Endometrial microvascular endothelial cells (primary cell): ENCODE results near the gene BRIP1. TPM values are rescaled to one million over a fixed set of nuclear protein-coding genes. Genes with fewer than 3 reads are reported as not detected.

Source experiments
- in situ Hi-C: cut with HindIII; loops from 2 replicates; pipeline ENCODE4 v1.10.0; 2017; ENCODE audit warnings: low sequenced_read_pairs, low pct_unique_long_range_greater_than_20kb; ENCODE audit errors: inconsistent ontology term
- total RNA-seq: library from RNA; depleted of rRNA; stranded (reverse); fragments of >200 nt; gene quantifications from one replicate; pipeline ENCODE4 v1.2.3, GENCODE V29; 2015; ENCODE audit errors: inconsistent ontology term

BRIP1 gene
- total RNA-seq, 1 donor from 2014 or later: 7.5 TPM

GRCh38 chr17:61662741-61663140, 200.6 kb downstream of the BRIP1 start:
- in situ Hi-C loops: no loop called here

DNA sequence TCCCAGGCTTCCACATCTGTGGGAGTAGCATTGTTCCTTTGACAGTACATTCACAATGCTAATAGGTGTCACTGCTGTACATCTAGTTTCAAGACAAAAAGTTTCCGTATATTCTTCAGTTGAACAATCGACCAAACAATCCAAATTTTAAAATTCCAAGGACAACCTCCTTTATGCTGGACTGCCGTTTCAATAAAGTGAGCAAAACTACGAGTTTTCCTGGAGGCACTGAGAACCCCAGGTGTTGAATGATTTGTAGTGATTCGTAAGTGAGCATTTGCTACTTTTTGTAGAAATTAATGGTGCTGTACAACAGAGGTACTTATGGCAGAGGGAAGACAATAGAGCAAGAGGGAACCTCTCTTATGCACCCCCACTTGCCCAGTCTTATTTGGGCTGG, 201.1 kb downstream of the BRIP1 start:
- in situ Hi-C loops: no loop called here

GRCh38 chr17:61660746-61661485, 202.4 kb downstream of the BRIP1 start:
- in situ Hi-C loops: no loop called here

GRCh38 chr17:61659437-61659836, 203.9 kb downstream of the BRIP1 start:
- in situ Hi-C loops: no loop called here

DNA sequence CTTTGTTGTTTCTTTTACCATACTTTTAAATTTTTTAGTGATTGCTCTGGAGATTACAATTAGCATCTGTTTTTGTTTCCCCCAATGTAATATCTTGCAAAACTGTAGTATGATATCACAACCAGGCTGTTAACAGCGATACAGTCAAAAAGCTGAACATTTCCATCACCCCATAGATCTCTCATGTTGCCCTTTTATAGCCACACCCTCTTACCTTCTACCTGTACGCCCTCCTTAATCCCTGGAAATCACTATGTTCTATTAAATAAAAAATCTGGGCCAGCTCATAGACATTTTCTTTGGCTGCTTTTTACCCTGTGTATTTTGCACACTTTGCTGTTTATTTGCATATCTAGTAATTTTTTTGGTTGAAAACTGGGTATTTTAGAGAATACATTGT, 205.1 kb downstream of the BRIP1 start:
- in situ Hi-C loops: no loop called here

DNA sequence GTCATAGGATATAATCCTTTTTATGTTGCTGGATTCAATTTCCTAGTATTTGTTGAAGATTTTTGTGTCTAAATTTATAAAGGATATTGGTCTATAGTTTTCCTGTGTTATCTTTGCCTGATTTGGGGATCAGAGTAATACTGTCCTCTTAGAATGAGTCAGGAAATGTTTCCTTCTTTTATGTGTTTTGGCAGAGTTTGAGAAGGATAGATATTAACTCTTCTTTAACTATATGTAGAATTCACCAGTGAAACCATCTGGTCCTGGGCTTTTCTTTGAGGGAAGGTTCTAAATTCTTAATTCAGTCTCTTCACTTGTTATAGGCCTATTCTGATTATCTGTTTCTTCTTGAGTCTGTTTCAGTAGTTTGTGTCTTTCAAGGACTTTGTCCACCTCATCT, 206.0 kb downstream of the BRIP1 start:
- in situ Hi-C loops: no loop called here

DNA sequence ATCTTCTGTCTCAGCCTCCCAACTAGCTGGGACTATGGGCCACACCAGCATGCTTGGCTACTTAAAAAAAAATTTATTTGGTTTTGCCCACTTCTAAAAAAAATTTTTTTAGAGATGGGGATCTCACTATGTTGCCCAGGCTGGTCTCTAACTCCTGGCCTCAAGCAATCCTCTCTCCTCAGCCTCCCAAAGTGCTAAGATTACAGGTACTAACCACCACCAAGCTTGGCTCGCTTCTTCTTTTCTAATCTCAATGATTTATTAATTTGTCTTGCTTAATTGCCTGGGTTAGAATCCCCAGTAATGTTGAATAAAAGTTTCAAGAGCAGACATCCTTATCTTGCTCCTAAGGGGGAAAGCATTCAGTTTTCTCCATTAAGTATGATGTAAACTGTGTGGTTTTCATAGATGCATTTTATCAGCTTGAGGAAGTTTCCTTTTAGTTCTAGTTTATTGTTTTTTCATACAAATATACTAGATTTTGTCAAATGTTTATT, 206.6 kb downstream of the BRIP1 start:
- in situ Hi-C loops: no loop called here

- in situ Hi-C loops: no loop called here
Observed at GRCh38 chr17:61650749-61651148, 212.6 kb downstream of the BRIP1 start.

GRCh38 chr17:61648587-61648986, 214.7 kb downstream of the BRIP1 start:
- in situ Hi-C loops: no loop called here

DNA sequence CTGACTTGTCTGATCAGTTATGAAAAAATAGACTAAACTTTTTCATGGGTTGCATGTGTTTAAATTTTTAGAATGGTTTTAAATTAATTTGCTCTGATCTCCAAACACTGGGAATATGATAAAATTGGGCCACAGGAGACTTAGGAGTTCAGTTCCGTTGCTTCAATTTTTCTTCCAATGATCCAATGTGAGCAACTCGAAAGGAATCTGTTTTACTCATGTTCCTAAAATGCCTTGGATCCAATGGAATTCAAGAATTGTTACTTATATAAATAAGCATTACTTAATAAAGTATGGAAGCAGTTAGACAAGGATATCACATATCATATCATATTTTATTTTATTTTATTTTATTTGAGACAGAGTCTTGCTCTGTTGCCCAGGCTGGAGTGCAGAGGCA, 216.3 kb downstream of the BRIP1 start:
- in situ Hi-C loops: no loop called here

GRCh38 chr17:61646482-61646881, 216.8 kb downstream of the BRIP1 start:
- in situ Hi-C loops: no loop called here

- in situ Hi-C loops: no loop called here
Observed at GRCh38 chr17:61645920-61646319, 217.4 kb downstream of the BRIP1 start.

DNA sequence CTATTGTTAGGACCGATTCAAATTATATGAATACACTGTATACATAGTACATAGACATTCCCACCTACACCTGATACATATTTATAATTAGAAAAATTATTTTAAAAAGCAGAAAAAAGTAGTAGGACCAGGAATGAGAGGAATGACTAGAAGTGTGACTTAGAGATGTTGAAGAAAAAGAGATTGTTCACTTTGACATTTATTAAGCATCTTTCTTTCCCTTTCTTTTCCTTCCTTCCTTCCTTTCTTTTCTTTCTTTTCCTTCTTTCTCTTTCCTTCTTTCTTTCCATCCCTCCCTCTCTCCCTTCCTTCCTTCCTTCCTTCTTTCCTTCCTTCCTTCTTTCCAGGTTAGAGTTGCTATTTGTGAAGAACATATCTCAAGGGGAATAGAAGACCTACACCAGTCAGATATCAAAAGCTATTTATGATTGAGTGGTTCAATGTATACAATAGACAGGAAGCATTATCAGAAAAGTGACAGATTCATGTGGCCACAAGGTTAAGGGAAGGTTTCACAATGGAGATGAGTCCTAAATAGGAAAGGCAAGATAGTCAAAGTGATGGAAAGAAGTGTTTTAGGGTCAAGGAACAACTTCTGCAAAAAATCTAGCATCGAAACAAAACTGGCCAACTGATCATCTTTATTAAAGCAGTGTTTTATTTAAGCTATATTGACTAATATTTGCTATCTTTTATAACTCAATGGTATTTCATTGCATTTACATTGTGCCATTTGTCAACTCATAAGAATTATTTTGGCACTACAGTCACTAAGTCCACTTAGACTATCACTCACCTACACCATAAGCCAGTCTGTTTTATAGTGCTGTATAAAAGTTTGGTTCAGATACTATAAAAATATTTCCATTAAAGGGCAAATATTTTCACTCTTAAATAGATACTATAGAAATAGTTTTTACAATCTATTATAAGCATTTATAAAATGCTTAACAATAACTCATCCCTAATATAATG, 218.2 kb downstream of the BRIP1 start:
- in situ Hi-C loops: no loop called here

DNA sequence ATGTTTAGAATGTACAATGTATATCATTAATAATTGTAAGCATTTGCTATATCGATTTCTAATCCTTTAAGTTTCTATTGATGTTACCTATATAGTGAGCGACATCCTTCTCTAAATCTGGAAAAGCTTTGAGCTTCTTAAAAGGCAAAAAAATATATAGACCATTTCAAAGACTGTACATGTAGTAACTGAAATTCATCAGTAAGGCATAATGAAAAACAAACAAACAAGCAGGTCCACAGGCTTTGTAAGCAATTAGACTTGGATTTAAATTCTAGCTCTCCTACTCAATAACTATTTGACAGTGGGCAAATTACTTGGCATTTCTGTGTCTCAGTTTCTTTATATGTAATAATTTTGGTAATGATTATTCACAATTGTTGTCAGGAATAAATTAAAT, 220.6 kb downstream of the BRIP1 start:
- in situ Hi-C loops: no loop called here

GRCh38 chr17:61641715-61642114, 221.6 kb downstream of the BRIP1 start:
- in situ Hi-C loops: no loop called here

DNA sequence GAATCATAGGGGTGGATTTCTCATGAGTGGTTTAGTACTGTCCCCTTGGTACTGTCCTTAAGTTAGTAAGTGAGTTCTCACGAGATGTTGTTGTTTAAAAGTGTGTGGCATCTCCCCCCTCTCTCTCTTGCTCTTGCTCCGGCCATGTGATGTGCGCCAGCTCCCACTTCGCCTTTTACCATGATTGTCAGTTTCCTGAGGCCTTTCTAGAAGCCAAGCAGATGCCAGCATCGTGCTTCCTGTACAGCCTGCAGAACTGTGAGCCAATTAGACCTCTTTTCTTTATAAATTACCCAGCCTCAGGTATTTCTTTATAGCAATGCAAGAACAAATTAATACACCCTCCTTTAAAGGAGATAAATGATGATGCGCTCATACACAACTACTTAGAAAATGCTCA, 222.2 kb downstream of the BRIP1 start:
- in situ Hi-C loops: no loop called here

DNA sequence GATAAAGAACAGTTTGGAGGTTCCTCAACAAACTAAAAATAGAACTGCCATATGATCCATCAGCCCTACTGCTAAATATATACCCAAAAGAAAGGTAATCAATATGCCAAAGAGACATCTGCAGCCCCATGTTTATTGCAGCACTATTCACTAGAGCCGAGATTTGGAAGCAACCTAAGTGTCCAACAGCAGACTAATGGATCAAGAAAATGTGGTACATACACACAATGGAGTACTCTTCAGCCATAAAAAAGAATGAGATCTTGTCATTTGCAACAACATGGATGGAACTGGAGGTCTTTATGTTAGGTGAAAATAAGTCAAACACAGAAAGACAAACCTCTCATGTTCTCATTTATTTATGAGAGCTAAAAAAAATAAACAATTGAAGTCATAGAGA, 223.5 kb downstream of the BRIP1 start:
- in situ Hi-C loops: no loop called here

DNA sequence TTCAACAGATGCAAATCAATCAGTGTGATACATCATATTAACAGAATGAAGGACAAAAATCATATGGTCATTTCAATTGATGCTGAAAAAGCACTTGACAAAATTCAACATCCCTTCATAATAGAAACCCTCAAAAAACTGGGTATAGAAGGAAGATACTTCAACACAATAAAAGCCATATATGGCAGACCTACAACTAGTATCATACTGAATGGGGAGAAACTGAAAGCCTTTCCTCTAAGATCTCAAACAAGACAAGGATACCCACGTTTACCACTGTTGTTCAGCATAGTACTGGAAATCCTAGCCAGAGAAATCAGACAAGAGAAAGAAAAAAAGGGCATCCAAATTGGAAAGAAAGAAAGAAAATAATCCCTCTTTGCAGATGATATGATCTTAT, 225.2 kb downstream of the BRIP1 start:
- in situ Hi-C loops: no loop called here

GRCh38 chr17:61635913-61636432, 227.4 kb downstream of the BRIP1 start:
- in situ Hi-C loops: no loop called here
